Measurements from ENCODE around the gene AR. TPM values are rescaled to one million over a fixed set of nuclear protein-coding genes. Genes with fewer than 3 reads are reported as not detected.

AR gene
- total RNA-seq, 1 donor from 2014 or later = 10.4 TPM

DNA sequence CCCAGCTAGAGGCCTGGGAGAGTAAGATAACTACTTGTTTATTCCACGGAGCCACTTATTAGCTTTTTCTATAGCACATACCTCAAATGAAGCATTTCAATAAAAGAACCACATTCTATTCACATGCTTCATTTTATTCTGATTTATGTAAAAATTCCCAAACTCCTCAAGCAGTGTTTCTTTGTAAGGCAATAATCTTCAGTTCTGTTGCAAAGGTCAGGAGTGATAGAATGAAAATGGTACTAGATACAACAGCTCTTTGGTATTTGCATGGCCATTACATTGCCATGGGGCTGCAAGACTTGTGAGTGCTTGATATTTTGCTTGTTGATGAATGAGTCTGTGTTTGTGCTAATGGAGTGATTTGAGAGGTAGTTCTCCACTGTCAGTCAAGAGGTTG lies 39.4 kb downstream of the AR start:
- H3K27ac Mint-ChIP-seq (ENCODE audit: unreplicated experiment) = no peak overlapping the region
- H3K27me3 Mint-ChIP-seq (ENCODE audit: unreplicated experiment) = no peaks in the 10 kb centered on the region

DNA sequence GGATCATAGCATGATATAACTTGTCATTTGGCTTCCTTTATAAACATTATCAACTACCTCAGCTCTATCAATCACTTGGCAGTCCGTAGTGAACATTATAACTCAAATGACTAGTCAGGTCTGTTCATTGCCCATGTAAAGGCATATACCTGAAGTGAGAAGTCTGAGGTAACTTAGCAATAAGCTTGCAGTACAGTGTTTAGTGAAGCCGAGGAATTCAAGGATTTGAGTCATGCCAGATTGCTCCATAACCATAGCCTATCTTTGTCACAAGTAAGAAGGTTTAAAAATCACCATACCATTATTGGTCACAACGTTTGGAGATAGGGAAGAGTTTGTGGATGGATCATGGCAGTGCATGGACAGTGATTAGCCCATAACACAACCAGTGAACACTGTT lies 41.6 kb downstream of the AR start:
- H3K27me3 Mint-ChIP-seq (ENCODE audit: unreplicated experiment) = no peaks in the 10 kb centered on the region
- H3K9me3 Mint-ChIP-seq (ENCODE audit: unreplicated experiment) = peaks cover 24% of the 10 kb centered on the region
- H3K4me3 Mint-ChIP-seq (ENCODE audit: unreplicated experiment) = no peak overlapping the region
- DNase-seq (ENCODE audit: extremely low spot score, unreplicated experiment) = no peak
- TF ChIP-seq, protein P1, sequence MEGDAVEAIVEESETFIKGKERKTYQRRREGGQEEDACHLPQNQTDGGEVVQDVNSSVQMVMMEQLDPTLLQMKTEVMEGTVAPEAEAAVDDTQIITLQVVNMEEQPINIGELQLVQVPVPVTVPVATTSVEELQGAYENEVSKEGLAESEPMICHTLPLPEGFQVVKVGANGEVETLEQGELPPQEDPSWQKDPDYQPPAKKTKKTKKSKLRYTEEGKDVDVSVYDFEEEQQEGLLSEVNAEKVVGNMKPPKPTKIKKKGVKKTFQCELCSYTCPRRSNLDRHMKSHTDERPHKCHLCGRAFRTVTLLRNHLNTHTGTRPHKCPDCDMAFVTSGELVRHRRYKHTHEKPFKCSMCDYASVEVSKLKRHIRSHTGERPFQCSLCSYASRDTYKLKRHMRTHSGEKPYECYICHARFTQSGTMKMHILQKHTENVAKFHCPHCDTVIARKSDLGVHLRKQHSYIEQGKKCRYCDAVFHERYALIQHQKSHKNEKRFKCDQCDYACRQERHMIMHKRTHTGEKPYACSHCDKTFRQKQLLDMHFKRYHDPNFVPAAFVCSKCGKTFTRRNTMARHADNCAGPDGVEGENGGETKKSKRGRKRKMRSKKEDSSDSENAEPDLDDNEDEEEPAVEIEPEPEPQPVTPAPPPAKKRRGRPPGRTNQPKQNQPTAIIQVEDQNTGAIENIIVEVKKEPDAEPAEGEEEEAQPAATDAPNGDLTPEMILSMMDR (IDR thresholded peaks at IDR 0.05) = no peak
- H3K36me3 Mint-ChIP-seq (ENCODE audit: unreplicated experiment) = peaks cover 3% of the 10 kb centered on the region
- H3K4me1 Mint-ChIP-seq (ENCODE audit: unreplicated experiment) = peaks cover 11% of the 10 kb centered on the region
- H3K27ac Mint-ChIP-seq (ENCODE audit: unreplicated experiment) = no peak overlapping the region

More for the DNA sequence above, 39.4 kb downstream of the AR start:
- H3K9me3 Mint-ChIP-seq (ENCODE audit: unreplicated experiment) = peaks cover 25% of the 10 kb centered on the region
- peaks cover 2% of the 10 kb centered on the region for H3K36me3 Mint-ChIP-seq (ENCODE audit: unreplicated experiment)
- peaks cover 7% of the 10 kb centered on the region for H3K4me1 Mint-ChIP-seq (ENCODE audit: unreplicated experiment)
- TF ChIP-seq, protein P1 (IDR thresholded peaks at IDR 0.05) = no peak
- no peak overlapping the region for H3K4me3 Mint-ChIP-seq (ENCODE audit: unreplicated experiment)
- DNase-seq (ENCODE audit: extremely low spot score, unreplicated experiment) = no peak

DNA sequence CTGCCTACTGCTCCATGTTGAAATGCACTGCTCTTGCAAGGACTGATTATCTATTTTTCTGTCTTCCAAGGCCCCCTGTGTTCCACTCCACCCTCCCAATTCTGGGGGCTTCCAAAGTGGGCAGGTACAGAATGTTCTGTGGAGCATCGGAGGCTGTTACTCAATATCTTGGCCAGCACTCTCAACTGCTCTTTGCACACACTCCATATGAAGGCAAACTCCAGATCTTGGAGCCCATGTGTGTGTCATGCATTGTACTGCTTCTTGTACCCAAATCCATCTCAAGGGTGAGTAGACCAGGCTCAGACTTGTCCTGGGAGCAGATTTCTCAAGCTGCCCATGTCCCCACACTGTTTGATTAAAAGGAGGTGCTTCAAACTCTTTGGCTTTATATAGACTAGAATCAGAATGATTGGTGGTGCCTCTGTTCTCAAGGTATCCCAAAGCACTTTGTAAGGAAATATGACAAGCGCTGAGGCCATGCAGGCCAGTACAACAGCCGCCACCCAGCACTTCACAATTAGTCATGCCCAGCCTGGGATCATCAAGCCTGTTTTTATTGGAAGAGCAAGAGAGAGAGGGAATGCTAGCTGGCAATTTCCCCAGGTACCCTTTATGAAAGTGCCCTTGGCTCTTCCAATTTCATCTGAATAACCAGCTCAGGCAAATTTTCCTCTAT lies 44.3 kb downstream of the AR start:
- Mint-ChIP-seq H3K4me3 (ENCODE audit: unreplicated experiment) (no peak overlapping the region), H3K27ac (ENCODE audit: unreplicated experiment) (no peak overlapping the region), H3K4me1 (ENCODE audit: unreplicated experiment) (peaks cover 19% of the 10 kb centered on the region), H3K27me3 (ENCODE audit: unreplicated experiment) (no peaks in the 10 kb centered on the region), H3K36me3 (ENCODE audit: unreplicated experiment) (peaks cover 3% of the 10 kb centered on the region), H3K9me3 (ENCODE audit: unreplicated experiment) (peaks cover 21% of the 10 kb centered on the region)
- TF ChIP-seq, protein P1 (IDR thresholded peaks at IDR 0.05) = no peak
- DNase-seq (ENCODE audit: extremely low spot score, unreplicated experiment) = no peak

DNA sequence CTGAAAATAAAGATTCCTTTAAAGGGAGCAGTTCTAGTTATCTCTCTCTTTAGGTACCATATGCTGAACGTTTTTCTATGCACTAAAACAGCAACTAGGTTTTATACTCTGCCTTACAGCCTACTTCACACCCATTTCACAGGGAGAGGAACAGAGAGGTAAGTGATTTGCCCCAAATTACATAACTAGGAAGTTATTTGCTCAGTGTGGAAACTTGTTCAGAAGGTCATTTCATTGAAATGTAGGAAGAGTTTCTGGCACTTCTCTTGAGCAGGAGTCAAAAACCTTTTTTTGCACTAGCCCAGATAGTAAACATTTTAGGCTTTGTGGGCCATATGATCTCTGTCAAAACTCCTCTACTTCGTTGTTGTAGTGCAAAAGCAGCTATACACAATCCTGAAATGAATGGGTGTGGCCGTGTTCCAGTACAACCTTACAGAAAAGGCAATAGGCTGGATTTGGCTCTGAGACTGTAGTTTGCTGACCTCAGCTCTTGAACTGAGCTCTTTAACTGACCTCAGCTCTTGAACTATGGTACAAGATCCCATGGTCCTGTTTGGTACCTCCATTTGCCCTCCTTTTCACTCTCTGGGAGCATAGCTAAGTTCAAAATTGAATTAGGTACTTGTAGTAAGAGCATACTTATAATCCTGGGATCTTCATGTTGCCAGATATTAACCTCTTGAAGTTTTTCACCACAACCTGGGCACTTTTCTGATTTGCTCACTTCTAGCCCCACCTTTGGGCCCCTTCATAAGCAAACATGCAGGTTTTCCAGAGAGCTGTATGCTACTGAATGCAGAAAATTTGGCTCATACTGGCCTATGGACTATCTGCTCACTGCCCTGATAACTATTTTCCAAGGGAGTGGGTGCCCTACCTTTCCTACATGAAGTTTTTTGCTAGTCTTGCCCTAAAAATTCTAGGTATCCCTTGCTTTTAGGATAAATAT lies 53.3 kb downstream of the AR start:
- H3K27ac Mint-ChIP-seq (ENCODE audit: unreplicated experiment) = no peak overlapping the region
- H3K4me1 Mint-ChIP-seq (ENCODE audit: unreplicated experiment) = peaks cover 14% of the 10 kb centered on the region
- peaks cover 8% of the 10 kb centered on the region for H3K9me3 Mint-ChIP-seq (ENCODE audit: unreplicated experiment)
- H3K27me3 Mint-ChIP-seq (ENCODE audit: unreplicated experiment) = no peaks in the 10 kb centered on the region
- DNase-seq (ENCODE audit: extremely low spot score, unreplicated experiment) = no peak
- TF ChIP-seq, protein P1 (IDR thresholded peaks at IDR 0.05) = no peak
- no peaks in the 10 kb centered on the region for H3K36me3 Mint-ChIP-seq (ENCODE audit: unreplicated experiment)
- no peak overlapping the region for H3K4me3 Mint-ChIP-seq (ENCODE audit: unreplicated experiment)

DNA sequence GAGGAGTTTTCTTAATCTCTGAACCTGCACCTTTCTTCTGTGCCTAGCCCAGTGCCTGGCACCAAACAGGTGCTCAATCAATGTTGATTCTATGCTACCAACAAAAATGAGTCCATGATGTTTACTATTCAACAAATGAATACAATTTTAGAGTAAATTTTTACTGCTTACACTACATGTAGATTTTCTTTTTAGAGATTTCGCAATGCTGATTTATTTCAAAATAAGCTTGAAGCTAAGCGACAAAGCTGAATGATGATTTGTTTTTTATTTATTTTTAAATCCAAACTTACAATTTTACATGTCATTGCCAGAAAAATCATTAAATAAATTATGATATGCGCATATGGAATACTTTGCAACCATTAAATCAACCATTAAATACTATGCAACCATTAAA lies 55.7 kb downstream of the AR start:
- peaks cover 22% of the 10 kb centered on the region for H3K4me1 Mint-ChIP-seq (ENCODE audit: unreplicated experiment)
- no peaks in the 10 kb centered on the region for H3K27me3 Mint-ChIP-seq (ENCODE audit: unreplicated experiment)
- peaks cover 12% of the 10 kb centered on the region for H3K9me3 Mint-ChIP-seq (ENCODE audit: unreplicated experiment)
- TF ChIP-seq, protein P1 (IDR thresholded peaks at IDR 0.05) = no peak
- H3K4me3 Mint-ChIP-seq (ENCODE audit: unreplicated experiment) = no peak overlapping the region
- no peak overlapping the region for H3K27ac Mint-ChIP-seq (ENCODE audit: unreplicated experiment)
- no peak for DNase-seq (ENCODE audit: extremely low spot score, unreplicated experiment)
- no peaks in the 10 kb centered on the region for H3K36me3 Mint-ChIP-seq (ENCODE audit: unreplicated experiment)

All from osteocyte (in vitro differentiated cells).